ENCODE results near the gene ANXA11.

Gene ANXA11

GRCh38 chr10:80166581-80167470, 38.5 kb downstream of the ANXA11 start:
- in situ Hi-C loops (cut with HindIII; ENCODE audit: low sequenced_read_pairs), result no loop called here

DNA sequence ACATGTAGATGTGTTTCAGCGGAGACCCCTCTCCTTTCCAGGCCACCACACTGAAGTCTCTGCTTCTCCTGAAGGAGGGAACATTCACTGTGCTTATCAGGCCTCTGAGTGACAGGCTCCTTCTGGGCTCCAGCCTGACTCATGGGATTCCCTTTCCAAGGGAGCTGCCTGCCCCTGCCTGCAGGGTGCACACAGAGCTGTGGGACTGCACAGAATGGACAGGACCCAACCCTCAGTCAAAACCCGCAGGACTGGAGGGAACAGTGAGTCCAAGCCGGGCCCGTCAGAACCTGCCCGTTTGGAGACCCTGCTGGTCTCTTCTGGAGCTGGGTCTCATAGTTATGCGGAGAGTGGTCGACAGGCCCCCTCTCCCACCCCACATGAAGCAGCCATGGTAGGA, 40.2 kb downstream of the ANXA11 start:
- in situ Hi-C loops (cut with HindIII; ENCODE audit: low sequenced_read_pairs), result no loop called here

DNA sequence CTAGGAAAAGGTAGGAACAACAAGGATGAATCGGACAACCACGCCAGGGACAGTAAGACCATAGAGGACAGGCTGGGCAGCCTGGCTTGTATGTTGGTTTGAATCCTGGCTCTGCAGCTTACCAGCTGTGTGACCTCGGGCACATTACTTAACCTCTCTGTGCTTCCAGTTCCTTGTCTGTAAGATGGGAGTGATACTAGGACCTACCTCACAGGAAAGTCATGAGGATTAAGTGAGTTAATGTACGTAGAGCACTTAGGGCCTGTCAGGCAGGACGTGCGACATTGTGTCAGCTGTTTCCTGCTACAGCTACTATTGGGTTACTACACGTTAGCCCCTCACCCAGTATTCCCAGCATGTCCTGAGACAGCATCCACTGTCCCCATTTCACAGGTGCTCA, 40.7 kb downstream of the ANXA11 start:
- in situ Hi-C loops (cut with HindIII; ENCODE audit: low sequenced_read_pairs), result no loop called here

DNA sequence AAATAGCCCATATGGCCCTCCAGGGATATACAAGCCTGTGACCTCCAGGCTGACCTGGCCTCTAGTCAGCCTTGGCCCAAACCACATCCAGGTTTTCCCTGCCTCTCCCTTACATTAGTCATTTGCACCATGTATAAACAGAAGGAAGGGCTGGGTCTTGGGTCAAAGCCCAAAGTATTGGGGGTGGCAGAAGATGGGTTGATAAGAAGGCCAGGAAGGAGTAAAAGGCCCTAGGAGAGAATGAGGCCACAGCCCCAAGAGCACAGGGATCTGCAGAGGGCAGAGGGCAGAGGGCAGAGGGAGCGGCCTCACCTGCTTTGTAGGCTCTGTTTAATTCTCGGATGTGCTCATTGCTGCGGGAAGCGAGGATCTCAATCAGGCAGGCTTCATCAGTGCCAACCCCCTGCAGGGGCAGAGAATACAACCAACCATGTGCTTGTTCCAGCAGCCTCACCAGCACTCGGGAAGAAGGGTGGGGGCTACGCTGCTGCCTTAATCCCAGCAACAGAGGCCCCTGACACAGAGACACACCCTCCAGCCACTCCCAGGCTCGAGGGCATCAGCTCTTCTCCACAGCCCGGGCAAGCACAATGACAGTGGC, 41.5 kb downstream of the ANXA11 start:
- in situ Hi-C loops (cut with HindIII; ENCODE audit: low sequenced_read_pairs), result no loop called here

- in situ Hi-C loops (cut with HindIII; ENCODE audit: low sequenced_read_pairs), result no loop called here
Observed at GRCh38 chr10:80161321-80162083, 43.8 kb downstream of the ANXA11 start.

- in situ Hi-C loops (cut with HindIII; ENCODE audit: low sequenced_read_pairs), result no loop called here
Observed at GRCh38 chr10:80160361-80161320, 44.7 kb downstream of the ANXA11 start.

DNA sequence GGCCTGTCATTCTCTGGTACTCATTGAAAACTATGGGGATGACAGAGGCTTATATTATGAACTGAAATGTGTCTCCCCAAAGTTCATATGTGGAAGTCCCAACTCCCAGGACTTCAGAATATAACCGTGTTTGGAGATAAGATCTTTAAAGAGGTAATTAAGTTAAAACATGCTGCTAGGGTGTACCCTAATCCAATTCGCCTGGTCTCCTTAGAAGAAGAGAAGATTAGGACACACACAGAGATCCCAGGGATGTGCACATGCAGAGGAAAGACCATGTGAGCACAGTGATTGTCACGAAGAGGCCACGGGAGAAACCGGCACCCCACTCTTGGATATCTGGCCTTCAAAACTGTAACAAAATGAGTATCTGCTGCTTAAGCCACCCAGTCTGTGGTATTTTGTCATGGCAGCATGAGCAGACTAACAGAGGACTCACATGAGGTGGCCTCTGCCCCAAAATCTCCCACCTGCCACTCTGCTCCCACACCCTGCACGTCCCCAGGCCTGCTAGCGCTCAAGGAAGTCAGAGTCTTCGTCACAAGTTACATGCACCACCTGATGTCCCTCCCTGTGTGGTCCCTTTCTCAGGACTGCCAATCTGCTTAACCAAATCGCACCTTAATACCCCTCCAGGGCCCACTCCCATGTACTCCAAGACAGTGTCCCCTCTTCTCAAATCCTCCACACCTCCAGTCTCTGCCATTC, 46.0 kb downstream of the ANXA11 start:
- in situ Hi-C loops (cut with HindIII; ENCODE audit: low sequenced_read_pairs), result no loop called here

DNA sequence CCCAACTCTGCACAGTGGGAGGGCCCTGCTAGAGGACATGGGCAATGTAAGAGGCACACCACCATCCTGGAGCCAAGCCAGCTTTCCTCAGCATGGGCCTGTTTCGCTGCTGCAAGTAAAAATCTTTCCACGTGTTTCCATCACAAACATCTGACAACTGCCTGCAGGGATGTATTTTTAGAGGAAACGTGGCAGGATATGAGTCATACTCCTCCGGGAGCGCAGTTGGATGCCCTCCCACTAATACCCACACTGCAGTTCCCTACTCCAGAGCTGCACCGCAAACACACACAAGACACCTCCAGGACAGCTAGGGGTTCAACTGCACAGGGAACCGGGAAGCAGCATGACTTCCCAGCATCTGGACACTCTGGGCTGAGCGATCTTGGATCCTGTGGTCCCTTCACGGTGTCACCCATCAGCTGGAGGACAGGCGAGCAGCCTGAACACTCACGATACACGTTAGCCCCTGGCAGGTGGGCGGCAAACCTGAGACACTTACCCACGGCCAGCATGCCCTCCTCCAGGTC, 46.7 kb downstream of the ANXA11 start:
- in situ Hi-C loops (cut with HindIII; ENCODE audit: low sequenced_read_pairs), result no loop called here

DNA sequence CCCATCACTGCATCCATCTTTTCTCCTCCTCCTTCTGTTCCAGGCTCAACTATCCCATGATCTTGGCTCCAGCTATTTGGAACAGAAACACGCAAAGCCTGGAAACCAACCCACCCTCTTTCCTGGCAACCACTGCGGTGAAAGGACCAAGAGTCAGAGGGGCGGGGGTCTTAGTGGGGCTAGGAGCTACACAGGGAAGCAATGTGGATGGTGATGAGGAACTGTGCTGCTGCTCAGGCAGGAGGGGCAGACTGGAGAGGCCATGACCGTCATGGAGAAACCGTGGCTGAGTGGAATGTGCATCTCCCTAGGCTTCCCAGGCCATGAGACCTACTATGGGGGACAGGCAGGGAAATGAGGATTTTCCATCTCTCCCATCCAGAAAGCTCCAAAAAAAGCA, 47.2 kb downstream of the ANXA11 start:
- in situ Hi-C loops (cut with HindIII; ENCODE audit: low sequenced_read_pairs), result no loop called here

- in situ Hi-C loops (cut with HindIII; ENCODE audit: low sequenced_read_pairs), result no loop called here
Observed at GRCh38 chr10:80157561-80157960, 47.8 kb downstream of the ANXA11 start.

DNA sequence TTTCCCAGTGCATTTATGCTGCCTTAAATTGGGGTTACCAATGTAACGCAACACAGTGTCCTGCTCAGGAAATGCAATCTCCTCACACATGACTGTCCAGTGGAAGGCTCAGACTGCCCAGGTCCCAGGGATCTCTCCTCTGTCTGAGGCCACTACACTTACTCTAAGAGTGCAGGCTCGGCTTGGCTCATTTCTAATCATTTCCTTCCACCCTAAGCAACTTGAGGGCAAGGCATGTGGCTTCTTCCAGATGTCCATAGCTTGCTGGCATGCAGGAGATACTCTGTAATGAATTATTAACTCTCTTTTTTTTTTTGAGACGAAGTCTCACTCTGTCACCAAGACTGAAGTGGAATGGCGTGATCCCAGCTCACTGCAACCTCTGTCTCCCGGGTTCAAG, 49.1 kb downstream of the ANXA11 start:
- in situ Hi-C loops (cut with HindIII; ENCODE audit: low sequenced_read_pairs), result no loop called here

DNA sequence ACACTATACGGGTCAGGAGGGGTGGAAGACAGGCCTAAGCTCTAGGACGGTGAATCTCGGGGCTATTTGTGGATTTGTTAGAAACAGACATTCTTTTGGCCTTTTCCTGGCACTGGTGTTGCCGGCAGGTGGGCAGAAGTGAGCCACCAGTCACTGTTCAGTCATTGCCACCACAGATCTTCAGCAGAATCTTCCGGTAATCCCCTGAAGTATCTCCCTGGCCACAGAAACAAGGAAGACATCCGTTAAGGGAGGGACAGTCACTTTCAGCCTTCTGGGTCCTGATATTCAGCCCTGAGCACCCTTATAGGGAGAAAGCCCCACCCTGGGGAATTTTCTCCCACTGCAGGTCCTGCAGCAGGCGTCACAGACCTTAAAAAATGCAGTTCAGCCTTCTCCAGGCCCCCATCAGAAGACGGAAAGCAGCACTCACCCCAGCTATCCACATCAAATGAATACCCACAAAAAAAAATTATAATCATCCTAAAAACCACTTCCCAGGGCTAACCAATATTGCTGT, 49.6 kb downstream of the ANXA11 start:
- in situ Hi-C loops (cut with HindIII; ENCODE audit: low sequenced_read_pairs), result no loop called here

GRCh38 chr10:80154978-80155695, 50.2 kb downstream of the ANXA11 start:
- in situ Hi-C loops (cut with HindIII; ENCODE audit: low sequenced_read_pairs), result no loop called here

DNA sequence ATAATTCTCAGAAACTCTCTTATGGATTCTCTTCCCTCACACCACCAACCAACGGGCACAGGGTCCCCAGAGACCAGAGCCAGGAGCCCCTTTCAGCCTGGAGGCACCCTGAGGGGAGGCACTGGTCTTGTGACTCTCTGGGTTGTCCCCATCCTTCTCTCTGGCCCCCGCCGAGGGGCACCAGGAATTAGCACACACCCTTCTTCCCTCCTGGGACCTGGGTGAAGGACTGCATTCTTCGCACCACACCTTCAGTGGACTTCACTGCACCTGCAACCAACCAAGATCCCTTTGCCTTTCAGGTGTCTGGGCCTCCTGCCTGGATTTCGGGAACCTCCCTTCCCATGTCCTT, 50.7 kb downstream of the ANXA11 start:
- in situ Hi-C loops (cut with HindIII; ENCODE audit: low sequenced_read_pairs), result no loop called here

- in situ Hi-C loops (cut with HindIII; ENCODE audit: low sequenced_read_pairs), result no loop called here
Observed at GRCh38 chr10:80153460-80153859, 51.9 kb downstream of the ANXA11 start.

DNA sequence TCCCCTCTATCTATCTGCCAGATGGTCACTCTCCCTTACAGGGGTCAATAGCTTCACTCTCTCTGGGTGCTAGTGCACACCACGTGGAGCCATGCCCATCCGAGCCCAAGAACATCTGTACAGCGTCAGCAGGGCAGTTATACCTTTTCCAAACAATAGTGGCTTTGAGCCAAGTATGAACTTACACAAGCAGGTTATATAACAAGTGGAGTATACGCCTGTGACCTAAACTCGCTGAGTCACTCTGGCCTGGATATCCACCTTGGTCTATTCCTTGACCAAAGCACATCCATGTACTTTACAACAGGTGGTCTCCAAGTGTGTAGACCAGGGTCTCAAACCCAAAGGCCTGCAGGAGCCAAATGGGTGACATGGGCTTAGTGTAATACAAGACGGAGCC, 52.5 kb downstream of the ANXA11 start:
- in situ Hi-C loops (cut with HindIII; ENCODE audit: low sequenced_read_pairs), result no loop called here

- in situ Hi-C loops (cut with HindIII; ENCODE audit: low sequenced_read_pairs), result no loop called here
Observed at GRCh38 chr10:80150172-80150571, 55.2 kb downstream of the ANXA11 start.

- in situ Hi-C loops (cut with HindIII; ENCODE audit: low sequenced_read_pairs), result no loop called here
Observed at GRCh38 chr10:80149123-80149522, 56.2 kb downstream of the ANXA11 start.

Measured in DLD1 (cell line).